Activated T-helper 9 cell treated with anti-CD3 and anti-CD28 coated beads, Interleukin-2, amount 50 U/mL, for 16 hours (primary cell): ENCODE data around the gene SLC9A4.
"Not testable (repeated sequence)": the region's sequence is repeated elsewhere in the genome, so short reads cannot be mapped to it uniquely, and the experiment has no call there.

Experiments
- DNase-seq: peaks from one replicate; pipeline ENCODE4 v3.0.0-alpha.2; 2020; ENCODE audit warnings: low read depth

Gene SLC9A4

DNA sequence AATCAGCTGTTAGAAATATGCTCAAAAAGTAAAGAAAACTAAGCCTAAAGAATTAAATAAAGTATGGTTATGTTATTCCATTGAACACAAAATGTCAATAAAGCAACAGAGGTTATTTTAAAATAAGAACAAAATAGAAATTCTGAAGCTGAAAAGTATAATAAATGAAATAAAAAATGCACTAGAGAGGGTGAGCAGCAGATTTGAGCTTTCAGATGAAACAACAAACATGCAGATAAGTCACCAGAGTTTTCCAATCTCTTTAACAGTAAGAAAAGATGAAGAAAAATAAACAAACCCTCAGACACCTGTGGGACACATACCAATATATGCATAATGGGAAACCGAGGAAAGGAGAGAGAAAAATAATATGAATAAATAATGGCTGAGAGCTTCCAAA lies 76.0 kb downstream of the SLC9A4 start:
- no peak for DNase-seq

DNA sequence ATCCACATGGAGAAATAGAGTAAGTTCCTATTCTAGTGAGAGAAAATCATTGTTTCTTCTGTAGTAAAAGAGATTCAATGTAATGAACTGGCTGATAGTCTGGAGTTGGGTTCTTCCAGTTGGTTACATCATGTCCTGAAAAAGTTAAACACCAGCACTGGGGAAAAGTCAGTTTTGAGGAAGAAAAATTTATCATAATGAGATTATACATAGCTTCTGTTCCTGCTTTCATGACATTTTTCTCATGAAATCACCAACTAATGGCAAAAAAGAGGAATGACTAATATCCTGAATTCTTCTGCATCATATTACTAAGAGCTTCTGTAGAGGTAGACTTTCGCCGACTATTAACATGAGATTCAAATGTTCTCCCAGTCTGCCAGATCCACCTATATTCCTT lies 77.1 kb downstream of the SLC9A4 start:
- DNase-seq = no peak

DNA sequence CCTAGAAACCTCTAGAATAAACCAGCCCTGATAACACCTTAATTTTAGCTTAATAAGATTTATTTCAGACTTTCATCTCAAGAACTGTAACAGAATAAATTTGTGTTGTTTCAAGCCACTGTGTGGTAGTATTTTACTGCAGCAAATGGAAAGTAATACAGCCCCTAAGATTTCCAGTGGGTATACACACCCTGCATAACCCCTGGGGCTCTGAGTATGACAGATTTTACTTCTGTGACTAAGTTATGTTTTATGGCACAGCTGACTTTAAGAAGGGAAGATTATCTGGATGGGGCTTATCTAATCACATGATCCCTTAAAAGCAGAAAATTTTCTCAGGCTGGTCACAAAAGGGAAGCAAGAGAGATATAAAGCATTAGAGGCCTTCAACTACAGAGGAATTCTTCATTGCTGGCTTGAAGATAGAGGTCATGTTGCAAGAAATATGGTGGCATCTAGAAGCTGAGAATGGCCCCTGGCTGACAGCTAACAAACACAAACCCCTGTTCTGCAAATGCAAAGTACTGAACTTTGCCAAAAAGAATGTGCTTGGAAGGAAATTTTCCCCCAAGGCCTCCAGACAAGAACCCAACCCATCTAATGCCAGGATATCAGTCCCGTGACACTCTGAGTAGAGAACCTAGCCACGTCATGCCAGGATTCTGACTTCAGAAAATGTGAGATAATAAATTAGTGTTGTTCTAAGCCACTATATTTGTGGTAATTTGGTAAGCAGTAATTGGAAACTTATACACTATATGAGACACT lies 78.5 kb downstream of the SLC9A4 start:
- no peak for DNase-seq

DNA sequence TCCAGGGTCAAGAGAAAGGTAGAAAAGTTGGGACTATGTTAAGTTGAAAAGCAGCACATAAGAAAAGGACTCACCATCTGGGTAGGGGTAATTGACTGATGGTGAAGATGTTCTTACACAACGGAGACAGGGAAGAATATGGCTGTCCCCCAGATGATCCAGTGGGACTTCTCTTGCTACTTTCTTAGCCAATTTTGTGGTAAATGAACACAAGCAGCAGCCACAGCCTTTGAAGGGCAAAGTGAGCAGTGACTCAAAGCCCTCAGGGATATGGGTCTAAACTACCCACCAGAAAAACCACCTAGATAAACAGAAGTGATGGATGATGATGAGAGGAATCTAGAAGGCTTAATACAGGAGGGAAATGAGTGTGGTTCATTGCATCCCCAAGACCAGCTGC lies 80.6 kb downstream of the SLC9A4 start:
- DNase-seq = no peak

DNA sequence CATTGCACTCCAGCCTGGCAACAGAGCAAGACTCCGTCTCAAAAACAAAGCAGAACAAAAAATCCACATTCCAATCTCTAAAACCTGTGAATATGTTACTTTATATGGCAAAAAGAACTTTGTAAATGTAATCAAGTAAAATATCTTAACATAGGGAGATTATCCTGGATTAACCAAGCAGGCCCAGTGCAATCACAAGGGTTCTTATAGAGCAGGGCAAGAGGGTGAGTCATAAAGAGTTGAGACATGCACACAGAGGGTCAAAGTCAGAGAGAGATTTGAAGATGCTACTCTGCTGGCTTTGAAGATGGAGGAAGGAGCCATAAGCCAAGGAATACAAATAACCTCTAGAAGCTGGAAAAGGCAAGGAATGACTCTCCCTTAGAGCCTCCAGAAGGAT lies 85.4 kb downstream of the SLC9A4 start:
- no peak for DNase-seq

DNA sequence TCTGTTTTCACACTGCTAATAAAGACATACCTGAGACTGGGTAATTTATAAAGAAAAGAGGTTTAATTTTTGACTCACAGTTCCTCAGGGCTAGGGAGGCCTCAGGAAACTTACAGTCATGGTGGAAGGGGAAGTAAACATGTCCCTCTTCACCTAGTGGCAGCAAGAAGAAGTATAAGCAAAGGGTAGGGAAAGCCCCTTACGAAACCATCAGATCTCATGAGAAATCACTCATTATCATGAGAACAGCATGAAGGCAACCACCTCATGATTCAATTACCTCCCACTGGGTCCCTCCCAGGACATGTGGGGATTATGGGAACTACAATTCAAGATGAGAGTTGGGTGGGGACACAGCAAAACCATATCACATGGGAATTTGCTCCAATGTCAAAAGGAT lies 89.5 kb downstream of the SLC9A4 start:
- DNase-seq = not testable (repeated sequence)

DNA sequence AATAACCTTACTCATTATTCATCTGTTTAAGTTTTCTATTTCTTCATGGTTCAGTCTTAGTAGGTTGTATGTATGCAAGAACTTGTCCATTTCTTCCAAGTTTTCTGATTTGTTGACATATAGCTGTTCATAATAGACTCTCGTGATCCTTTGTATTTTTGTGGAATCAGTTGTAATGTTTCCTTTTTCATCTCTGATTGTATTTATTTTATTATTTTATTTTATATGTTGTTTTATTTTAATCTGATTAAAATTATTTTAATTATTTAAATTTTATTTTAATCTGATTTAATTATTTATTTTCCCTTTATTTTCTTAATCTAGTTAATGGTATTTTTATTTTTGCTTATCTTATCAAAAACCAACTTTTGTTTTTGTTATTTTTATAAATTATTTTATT lies 102.9 kb downstream of the SLC9A4 start:
- no peak for DNase-seq

DNA sequence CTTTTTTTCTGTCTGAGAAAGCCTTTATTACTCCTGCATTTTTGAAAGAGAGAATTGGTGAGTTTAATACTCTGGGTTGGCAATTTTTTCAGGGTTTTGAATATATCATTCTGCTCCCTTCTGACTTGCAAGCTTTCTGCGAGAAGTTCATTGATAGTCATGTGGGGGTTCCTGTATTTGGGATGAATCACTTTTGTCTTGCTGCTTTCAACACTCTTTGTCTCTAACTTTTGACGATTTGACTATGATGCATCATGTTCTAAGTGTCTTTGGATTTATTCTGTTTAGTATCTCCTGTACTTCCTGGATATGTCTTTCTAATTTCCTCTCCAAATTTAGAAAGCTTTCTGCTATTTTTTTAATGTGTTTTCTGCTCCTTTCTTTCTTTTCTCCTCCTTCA lies 105.3 kb downstream of the SLC9A4 start:
- no peak for DNase-seq

DNA sequence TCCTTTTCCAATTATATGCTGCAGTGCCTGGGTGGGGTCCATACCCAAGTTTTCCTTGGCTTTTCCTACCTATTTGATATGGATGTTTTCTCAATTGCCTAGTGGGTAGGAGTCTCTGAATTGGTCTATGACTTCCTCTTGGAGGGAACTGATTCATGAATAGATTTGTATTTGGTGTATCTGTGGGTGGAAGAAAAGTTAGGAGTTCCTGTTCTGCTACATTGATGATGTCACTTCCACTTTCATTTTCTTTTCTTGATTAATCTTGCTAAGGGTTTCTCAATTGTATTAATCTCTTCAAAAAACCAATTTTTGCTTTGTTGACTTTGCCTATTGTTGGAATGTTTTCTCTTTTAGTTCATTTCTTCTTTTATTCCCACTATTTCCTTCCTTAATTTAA lies 108.9 kb downstream of the SLC9A4 start:
- DNase-seq = no peak

DNA sequence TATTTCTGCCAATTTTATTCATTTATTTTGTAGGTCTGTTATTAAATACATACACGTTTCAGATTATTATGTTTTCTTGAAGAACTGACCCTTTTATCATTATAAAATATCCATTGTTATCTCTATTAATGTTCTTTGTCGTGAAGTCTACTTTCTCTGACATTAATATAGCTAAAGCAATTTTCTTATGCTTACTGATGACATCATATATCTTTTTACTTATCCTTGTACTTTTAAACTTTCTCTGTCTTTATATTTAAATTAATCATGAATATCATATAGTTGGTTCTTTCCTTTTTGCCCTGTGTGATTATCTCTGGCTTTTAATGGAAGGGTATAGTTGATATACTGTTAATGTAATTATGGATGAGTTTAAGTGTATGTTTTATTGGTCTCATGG lies 109.8 kb downstream of the SLC9A4 start:
- DNase-seq = no peak
